Measurements from ENCODE around the gene BCOR. TPM values are rescaled to one million over a fixed set of nuclear protein-coding genes. Genes with fewer than 3 reads are reported as not detected.
A peak's percentile ranks its signal among the peaks of the same experiment; 100 is the strongest.

BCOR gene
- total and polyA plus RNA-seq, 2 of the 13 experiments (the other 11 are each of a cell fraction or from before 2014, with no cell fraction given) = 14.3 to 15.2 TPM

DNA sequence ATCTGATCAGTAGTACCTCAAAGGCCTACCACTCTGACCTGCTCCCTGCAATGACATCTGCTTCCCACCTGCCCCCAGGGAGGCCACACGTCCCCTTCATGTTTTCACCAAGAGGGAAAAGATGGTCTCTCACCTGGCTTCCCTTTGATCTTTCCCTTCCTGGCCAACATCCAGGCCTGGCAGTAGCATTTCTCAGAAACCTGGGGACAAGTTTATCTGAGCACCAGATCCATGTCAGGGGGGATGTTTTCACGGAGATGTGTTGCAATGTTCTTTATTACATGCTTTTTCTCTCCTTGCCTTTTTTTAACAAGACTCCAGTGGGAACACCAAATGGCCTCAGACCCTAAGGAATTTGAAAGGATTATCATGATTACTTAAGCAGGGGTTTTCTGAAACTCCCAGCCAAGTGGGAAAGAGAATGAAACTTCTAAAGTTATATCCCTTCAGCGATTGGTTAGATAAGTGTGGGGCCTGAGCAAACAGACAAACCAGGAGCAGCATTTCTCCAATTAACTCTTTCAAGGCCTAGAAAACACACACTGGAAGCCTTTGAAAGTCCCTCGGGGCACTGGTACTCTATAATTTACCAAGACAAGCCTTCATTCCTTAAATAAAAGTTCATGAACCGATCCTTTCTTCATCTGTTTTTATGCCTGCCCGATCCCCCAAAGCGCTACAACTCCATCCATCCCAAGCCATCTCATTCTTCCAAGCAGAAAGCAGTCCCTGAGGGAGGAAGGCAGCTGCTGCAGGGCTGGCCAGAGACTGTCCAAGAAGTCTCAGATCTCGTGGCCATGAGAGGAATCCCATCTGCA, 94.1 kb downstream of the BCOR start (continued):
- TF ChIP-seq, protein P1, sequence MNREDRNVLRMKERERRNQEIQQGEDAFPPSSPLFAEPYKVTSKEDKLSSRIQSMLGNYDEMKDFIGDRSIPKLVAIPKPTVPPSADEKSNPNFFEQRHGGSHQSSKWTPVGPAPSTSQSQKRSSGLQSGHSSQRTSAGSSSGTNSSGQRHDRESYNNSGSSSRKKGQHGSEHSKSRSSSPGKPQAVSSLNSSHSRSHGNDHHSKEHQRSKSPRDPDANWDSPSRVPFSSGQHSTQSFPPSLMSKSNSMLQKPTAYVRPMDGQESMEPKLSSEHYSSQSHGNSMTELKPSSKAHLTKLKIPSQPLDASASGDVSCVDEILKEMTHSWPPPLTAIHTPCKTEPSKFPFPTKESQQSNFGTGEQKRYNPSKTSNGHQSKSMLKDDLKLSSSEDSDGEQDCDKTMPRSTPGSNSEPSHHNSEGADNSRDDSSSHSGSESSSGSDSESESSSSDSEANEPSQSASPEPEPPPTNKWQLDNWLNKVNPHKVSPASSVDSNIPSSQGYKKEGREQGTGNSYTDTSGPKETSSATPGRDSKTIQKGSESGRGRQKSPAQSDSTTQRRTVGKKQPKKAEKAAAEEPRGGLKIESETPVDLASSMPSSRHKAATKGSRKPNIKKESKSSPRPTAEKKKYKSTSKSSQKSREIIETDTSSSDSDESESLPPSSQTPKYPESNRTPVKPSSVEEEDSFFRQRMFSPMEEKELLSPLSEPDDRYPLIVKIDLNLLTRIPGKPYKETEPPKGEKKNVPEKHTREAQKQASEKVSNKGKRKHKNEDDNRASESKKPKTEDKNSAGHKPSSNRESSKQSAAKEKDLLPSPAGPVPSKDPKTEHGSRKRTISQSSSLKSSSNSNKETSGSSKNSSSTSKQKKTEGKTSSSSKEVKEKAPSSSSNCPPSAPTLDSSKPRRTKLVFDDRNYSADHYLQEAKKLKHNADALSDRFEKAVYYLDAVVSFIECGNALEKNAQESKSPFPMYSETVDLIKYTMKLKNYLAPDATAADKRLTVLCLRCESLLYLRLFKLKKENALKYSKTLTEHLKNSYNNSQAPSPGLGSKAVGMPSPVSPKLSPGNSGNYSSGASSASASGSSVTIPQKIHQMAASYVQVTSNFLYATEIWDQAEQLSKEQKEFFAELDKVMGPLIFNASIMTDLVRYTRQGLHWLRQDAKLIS (CRISPR knock-in tag; IDR thresholded peaks at IDR 0.05) = no peak
- TF ChIP-seq ZKSCAN5 (CRISPR knock-in tag; IDR thresholded peaks at IDR 0.05) = no peak
- TF ChIP-seq, protein P2, sequence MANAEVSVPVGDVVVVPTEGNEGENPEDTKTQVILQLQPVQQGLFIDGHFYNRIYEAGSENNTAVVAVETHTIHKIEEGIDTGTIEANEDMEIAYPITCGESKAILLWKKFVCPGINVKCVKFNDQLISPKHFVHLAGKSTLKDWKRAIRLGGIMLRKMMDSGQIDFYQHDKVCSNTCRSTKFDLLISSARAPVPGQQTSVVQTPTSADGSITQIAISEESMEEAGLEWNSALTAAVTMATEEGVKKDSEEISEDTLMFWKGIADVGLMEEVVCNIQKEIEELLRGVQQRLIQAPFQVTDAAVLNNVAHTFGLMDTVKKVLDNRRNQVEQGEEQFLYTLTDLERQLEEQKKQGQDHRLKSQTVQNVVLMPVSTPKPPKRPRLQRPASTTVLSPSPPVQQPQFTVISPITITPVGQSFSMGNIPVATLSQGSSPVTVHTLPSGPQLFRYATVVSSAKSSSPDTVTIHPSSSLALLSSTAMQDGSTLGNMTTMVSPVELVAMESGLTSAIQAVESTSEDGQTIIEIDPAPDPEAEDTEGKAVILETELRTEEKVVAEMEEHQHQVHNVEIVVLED (CRISPR knock-in tag; IDR thresholded peaks at IDR 0.05; ENCODE audit: borderline replicate concordance) = no peak
- TF ChIP-seq JARID2 (CRISPR knock-in tag; IDR thresholded peaks at IDR 0.05; ENCODE audit: insufficient replicate concordance) = no peak
- no peak for TF ChIP-seq ZZZ3 (CRISPR knock-in tag; IDR thresholded peaks at IDR 0.05; ENCODE audit: borderline replicate concordance)
- TF ChIP-seq ZEB1 (IDR thresholded peaks at IDR 0.05; ENCODE audit: insufficient replicate concordance, low read depth) = peak; percentile 83
- TF ChIP-seq, protein P3, sequence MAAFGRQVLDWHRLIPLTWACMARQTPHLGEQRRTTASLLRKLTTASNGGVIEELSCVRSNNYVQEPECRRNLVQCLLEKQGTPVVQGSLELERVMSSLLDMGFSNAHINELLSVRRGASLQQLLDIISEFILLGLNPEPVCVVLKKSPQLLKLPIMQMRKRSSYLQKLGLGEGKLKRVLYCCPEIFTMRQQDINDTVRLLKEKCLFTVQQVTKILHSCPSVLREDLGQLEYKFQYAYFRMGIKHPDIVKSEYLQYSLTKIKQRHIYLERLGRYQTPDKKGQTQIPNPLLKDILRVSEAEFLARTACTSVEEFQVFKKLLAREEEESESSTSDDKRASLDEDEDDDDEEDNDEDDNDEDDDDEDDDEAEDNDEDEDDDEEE (CRISPR knock-in tag; IDR thresholded peaks at IDR 0.05) = no peak
- TF ChIP-seq, protein P4, sequence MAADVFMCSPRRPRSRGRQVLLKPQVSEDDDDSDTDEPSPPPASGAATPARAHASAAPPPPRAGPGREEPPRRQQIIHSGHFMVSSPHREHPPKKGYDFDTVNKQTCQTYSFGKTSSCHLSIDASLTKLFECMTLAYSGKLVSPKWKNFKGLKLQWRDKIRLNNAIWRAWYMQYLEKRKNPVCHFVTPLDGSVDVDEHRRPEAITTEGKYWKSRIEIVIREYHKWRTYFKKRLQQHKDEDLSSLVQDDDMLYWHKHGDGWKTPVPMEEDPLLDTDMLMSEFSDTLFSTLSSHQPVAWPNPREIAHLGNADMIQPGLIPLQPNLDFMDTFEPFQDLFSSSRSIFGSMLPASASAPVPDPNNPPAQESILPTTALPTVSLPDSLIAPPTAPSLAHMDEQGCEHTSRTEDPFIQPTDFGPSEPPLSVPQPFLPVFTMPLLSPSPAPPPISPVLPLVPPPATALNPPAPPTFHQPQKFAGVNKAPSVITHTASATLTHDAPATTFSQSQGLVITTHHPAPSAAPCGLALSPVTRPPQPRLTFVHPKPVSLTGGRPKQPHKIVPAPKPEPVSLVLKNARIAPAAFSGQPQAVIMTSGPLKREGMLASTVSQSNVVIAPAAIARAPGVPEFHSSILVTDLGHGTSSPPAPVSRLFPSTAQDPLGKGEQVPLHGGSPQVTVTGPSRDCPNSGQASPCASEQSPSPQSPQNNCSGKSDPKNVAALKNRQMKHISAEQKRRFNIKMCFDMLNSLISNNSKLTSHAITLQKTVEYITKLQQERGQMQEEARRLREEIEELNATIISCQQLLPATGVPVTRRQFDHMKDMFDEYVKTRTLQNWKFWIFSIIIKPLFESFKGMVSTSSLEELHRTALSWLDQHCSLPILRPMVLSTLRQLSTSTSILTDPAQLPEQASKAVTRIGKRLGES (CRISPR knock-in tag; IDR thresholded peaks at IDR 0.05; ENCODE audit: borderline replicate concordance) = no peak
- no peak for TF ChIP-seq MED8 (CRISPR knock-in tag; IDR thresholded peaks at IDR 0.05; ENCODE audit: insufficient replicate concordance)
- TF ChIP-seq ZNF496 (CRISPR knock-in tag; IDR thresholded peaks at IDR 0.05; ENCODE audit: insufficient replicate concordance) = no peak
- no peak for TF ChIP-seq ZC3H13 (CRISPR knock-in tag; IDR thresholded peaks at IDR 0.05)
- TF ChIP-seq ZBTB4 (CRISPR knock-in tag; IDR thresholded peaks at IDR 0.05; ENCODE audit: borderline replicate concordance) = no peak
- TF ChIP-seq ZFP37 (CRISPR knock-in tag; IDR thresholded peaks at IDR 0.05; ENCODE audit: borderline replicate concordance) = no peak
- TF ChIP-seq BCL6 (CRISPR knock-in tag; IDR thresholded peaks at IDR 0.05) = peak; percentile 43
- no peak for TF ChIP-seq GTF2F1 (IDR thresholded peaks at IDR 0.05; ENCODE audit: low read length)
